Esophagus squamous epithelium (tissue), 5 donors: ENCODE measurements around the gene RAMP1. TPM values are rescaled to one million over a fixed set of nuclear protein-coding genes. Genes with fewer than 3 reads are reported as not detected.

Experiments
- DNase-seq: peaks from one replicate; lab custom pipeline; 2025; lab: John Stamatoyannopoulos, UW
- H3K27ac ChIP-seq, 4 donors: fragments of 200-600 bp; sonication (generic); one replicate each; pipeline ENCODE4 v1.5.1; 2016 to 2019; ENCODE audit warnings: mild to moderate bottlenecking in 1 of 4
- H3K27me3 ChIP-seq, 4 donors: fragments of 200-600 bp; sonication (generic); 1 replicate in 3 of 4; 2 replicates in 1 of 4; pipeline versions ENCODE4 v1.5.1 to v1.6.0; 2017 to 2021; ENCODE audit warnings: antibody characterized with exemption in 1 of 4
- H3K36me3 ChIP-seq, 3 donors: fragments of 200-600 bp; sonication (generic); one replicate each; pipeline ENCODE4 v1.5.1; 2016 to 2019
- H3K4me1 ChIP-seq, 3 donors: fragments of 200-600 bp; sonication (generic); one replicate each; pipeline ENCODE4 v1.5.1; 2017 to 2019
- H3K4me3 ChIP-seq, 4 donors: fragments of 200-600 bp; sonication (generic); 1 replicate in 3 of 4; 2 replicates in 1 of 4; pipeline ENCODE4 v1.5.1; 2016 to 2019; ENCODE audit warnings: mild to moderate bottlenecking in 2 of 4, moderate library complexity in 1 of 4
- H3K9me3 ChIP-seq, 3 donors: fragments of 200-600 bp; sonication (generic); one replicate each; pipeline ENCODE4 v1.5.1; 2016 to 2019
- POLR2A ChIP-seq, 4 donors: fragments of 450-650 bp; IDR thresholded peaks; one replicate each; pipeline ENCODE4 v1.6.1; 2017; ENCODE audit warnings: antibody characterized with exemption in 4 of 4, mild to moderate bottlenecking in 4 of 4, moderate library complexity in 3 of 4
- WGBS, 2 donors: methylation state at CpG; one replicate each; pipeline ENCODE4 v1.1.5; 2018; 5-methylcytosine and 5-hydroxymethylcytosine counted together
- intact Hi-C: fragments of 100-400 bp; cut with DNase I; formaldehyde crosslinking; loops from one replicate; pipeline ENCODE4 v1.15.0; 2022
- total RNA-seq, 4 donors: library from RNA; depleted of rRNA; stranded (reverse); fragments of >200 nt; gene quantifications; one replicate each; pipeline ENCODE4 v1.1.0, GENCODE V29; 2016
- TF ChIP-seq, protein P1 (sequence below), 6 experiments: fragments of 450-650 bp in 4 of 6; fragments of 200-600 bp in 2 of 6; sonication (generic) in 2 of 6; IDR thresholded peaks; one replicate each; pipeline ENCODE4 v1.5.1; 2016 to 2019; ENCODE audit warnings: antibody characterized with exemption in 6 of 6, mild to moderate bottlenecking in 4 of 6, moderate library complexity in 4 of 6
- donor health status: DM: yes; HTN: yes; CAD: no.

RAMP1 gene
- total RNA-seq, 4 donors from 2014 or later: 0.76 to 11.3 (median 4.0) TPM

DNA sequence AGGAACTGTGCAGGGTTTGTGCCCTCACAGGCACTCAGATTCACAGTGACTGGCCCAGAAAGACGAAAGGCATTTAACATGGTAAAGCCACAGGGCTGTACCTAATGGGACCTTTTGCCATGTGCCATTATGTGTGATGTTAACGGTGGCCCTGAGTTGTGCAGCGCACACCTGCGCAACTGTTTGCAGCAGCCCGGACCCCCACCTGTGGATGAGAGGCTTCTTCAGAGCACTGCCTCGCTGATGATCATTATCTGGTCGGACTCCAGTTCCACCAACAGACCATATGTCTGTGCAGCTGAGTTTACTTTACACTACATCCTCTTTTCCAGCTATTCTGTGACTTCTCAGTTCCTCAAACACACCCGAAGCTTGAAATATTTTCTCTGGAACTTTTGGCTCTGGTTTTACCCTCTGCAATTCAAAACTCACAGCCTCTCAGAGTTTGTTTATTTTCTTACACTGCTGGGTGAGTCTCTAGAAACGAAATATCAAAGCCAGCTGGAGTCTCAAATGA, 71.8 kb downstream of the RAMP1 start:
- Histone ChIP-seq H3K9me3 (no peaks in the 10 kb centered on the region), H3K36me3 (no peaks in the 10 kb centered on the region), H3K4me1 (peaks cover 7 to 21% (median 17%) of the 10 kb centered on the region in 3 donors), H3K27me3 (no peaks in the 10 kb centered on the region), H3K4me3 (no peak overlapping the region), H3K27ac (peak overlapping the region in 1 of 4 donors; percentile 65)
- WGBS, 2 donors: 30 to 44% methylated on average over 5 to 9 of the region's 9 CpGs
- no peak for TF ChIP-seq POLR2A (IDR thresholded peaks at IDR 0.05)
- TF ChIP-seq, protein P1, sequence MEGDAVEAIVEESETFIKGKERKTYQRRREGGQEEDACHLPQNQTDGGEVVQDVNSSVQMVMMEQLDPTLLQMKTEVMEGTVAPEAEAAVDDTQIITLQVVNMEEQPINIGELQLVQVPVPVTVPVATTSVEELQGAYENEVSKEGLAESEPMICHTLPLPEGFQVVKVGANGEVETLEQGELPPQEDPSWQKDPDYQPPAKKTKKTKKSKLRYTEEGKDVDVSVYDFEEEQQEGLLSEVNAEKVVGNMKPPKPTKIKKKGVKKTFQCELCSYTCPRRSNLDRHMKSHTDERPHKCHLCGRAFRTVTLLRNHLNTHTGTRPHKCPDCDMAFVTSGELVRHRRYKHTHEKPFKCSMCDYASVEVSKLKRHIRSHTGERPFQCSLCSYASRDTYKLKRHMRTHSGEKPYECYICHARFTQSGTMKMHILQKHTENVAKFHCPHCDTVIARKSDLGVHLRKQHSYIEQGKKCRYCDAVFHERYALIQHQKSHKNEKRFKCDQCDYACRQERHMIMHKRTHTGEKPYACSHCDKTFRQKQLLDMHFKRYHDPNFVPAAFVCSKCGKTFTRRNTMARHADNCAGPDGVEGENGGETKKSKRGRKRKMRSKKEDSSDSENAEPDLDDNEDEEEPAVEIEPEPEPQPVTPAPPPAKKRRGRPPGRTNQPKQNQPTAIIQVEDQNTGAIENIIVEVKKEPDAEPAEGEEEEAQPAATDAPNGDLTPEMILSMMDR (IDR thresholded peaks at IDR 0.05): no peak
- no peak for DNase-seq
- intact Hi-C loops: no loop called here

DNA sequence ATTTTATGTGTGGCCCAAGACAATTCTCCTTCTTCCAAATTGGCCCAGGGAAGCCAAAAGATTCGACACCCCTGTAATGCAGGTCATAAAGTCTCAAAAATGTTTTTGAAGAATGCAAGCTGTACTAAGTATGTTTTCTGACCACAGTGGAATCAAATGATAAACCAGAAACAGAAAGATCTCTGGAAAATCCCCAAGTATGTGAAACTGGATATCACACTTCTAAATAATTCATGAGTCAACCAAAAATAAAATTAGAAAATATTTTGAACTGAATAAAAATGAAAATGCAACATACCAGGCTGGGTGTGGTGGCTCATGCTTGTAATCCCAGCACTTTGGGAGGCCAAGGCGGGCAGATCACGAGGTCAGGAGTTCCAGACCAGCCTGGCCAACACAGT, 73.3 kb downstream of the RAMP1 start:
- TF ChIP-seq, protein P1 (IDR thresholded peaks at IDR 0.05): no peak
- TF ChIP-seq POLR2A (IDR thresholded peaks at IDR 0.05): no peak
- Histone ChIP-seq H3K27me3 (no peaks in the 10 kb centered on the region), H3K36me3 (no peaks in the 10 kb centered on the region), H3K27ac (no peak overlapping the region), H3K4me3 (no peak overlapping the region), H3K4me1 (peaks cover 7 to 22% (median 17%) of the 10 kb centered on the region in 3 donors), H3K9me3 (no peaks in the 10 kb centered on the region)
- DNase-seq: no peak
- intact Hi-C loops: no loop called here
- WGBS, 2 donors: 51 to 65% methylated on average over 3 of the region's 3 CpGs

DNA sequence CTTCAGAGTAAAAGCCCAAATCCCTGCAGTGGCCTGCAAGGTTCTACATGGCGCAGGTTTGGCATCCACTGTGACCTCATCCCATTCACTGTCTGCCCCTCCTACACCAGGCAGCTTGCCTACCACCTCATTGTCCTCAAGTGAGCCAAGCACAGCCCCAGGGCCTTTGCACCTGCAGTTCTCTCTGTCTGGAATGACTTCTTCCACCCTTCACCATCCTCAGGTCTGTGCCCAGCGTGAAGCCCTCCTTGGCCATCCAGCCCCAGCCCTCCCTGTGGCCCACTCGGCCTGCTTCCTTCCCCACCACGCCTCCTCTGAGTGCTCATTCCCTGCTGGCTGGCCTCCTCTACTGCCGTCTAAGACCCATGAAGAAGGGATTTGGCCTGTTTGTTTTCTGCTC, 74.8 kb downstream of the RAMP1 start:
- no peak for DNase-seq
- no peaks in the 10 kb centered on the region for H3K36me3 ChIP-seq
- H3K27me3 ChIP-seq: no peaks in the 10 kb centered on the region
- no peak overlapping the region for H3K27ac ChIP-seq
- H3K9me3 ChIP-seq: no peaks in the 10 kb centered on the region
- intact Hi-C loops: no loop called here
- H3K4me1 ChIP-seq: peaks cover 7 to 22% (median 17%) of the 10 kb centered on the region in 3 donors
- no peak for TF ChIP-seq POLR2A (IDR thresholded peaks at IDR 0.05)
- TF ChIP-seq, protein P1 (IDR thresholded peaks at IDR 0.05): no peak
- no peak overlapping the region for H3K4me3 ChIP-seq
- 95 to 96% methylated on average over 5 of the region's 5 CpGs for WGBS, 2 donors

DNA sequence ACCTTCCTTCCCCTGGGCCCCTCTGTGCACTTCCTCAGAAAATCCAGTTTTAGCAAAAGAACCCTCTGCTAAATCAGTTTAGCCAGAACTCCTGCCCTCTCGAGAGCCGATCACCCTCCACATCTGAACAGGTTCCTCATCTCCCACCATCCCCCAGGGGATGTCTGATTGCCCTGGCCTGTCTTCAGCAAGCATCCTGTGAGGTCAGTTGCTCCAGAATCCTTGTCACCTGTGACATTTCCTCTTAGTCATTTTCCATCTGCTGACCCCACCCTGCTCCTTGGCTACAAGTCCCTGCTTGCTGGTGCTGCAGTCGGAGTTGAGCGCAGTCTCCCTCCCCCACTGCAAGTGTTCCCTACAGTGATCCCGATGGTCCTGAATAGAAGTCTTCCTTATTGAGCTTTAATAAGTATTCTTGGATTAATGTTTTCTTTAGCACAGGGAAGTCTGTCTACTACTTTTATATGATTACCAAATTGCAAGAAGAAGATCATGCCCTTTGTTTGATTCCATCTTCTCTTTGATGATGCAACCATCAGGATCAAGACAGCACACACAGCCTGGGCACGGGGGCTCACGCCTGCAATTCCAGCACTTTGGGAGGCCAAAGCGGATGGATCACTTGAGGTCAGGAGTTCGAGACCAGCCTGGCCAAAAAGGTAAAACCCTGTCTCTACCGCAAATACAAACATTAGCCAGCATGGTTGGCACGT, 76.5 kb downstream of the RAMP1 start:
- Histone ChIP-seq H3K4me1 (peaks cover 5 to 21% (median 17%) of the 10 kb centered on the region in 3 donors), H3K36me3 (no peaks in the 10 kb centered on the region), H3K27ac (no peak overlapping the region), H3K4me3 (no peak overlapping the region), H3K9me3 (no peaks in the 10 kb centered on the region), H3K27me3 (no peaks in the 10 kb centered on the region)
- no peak for TF ChIP-seq POLR2A (IDR thresholded peaks at IDR 0.05)
- TF ChIP-seq, protein P1 (IDR thresholded peaks at IDR 0.05): no peak
- intact Hi-C loops: no loop called here
- WGBS, 2 donors: 49 to 52% methylated on average over 9 to 10 of the region's 11 CpGs
- DNase-seq: no peak

DNA sequence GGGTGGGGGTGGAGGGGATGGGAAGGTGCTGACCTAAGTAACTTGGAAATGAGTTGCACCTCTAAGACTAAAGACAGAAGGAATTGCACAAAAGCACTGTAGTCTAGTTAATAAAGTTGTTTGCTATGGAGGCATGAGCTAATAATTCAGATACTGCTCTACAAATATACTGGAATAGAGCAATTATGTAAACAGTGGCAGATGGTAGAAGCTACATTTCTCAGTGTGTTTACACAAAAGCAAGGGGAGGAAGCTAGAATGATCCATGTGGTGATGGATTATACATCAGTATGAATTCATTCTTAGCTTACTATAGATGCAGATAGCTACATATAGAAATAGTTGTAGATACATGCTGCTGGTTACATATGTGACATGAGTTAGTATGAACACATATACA, 79.8 kb downstream of the RAMP1 start:
- Histone ChIP-seq H3K36me3 (no peaks in the 10 kb centered on the region), H3K27ac (no peak overlapping the region), H3K27me3 (no peaks in the 10 kb centered on the region), H3K4me1 (peaks cover 0 to 7% (median 5%) of the 10 kb centered on the region in 3 donors), H3K9me3 (peaks cover 0 to 3% (median 2%) of the 10 kb centered on the region in 3 donors), H3K4me3 (no peak overlapping the region)
- intact Hi-C loops: no loop called here
- TF ChIP-seq, protein P1 (IDR thresholded peaks at IDR 0.05): no peak
- TF ChIP-seq POLR2A (IDR thresholded peaks at IDR 0.05): no peak
- DNase-seq: no peak
